GM21825 (cell line): Measurements from ENCODE around the gene KERA.
"Not testable (repeated sequence)": the region's sequence is repeated elsewhere in the genome, so short reads cannot be mapped to it uniquely, and the experiment has no call there.

Experiments used
- ATAC-seq: cut with Tn5 transposase; IDR thresholded peaks from one replicate; pipeline ENCODE4 v1.9.1; 2021; ENCODE audit warnings: mild to moderate bottlenecking, moderate library complexity; ENCODE audit not compliant: unreplicated experiment

The KERA gene, protein sequence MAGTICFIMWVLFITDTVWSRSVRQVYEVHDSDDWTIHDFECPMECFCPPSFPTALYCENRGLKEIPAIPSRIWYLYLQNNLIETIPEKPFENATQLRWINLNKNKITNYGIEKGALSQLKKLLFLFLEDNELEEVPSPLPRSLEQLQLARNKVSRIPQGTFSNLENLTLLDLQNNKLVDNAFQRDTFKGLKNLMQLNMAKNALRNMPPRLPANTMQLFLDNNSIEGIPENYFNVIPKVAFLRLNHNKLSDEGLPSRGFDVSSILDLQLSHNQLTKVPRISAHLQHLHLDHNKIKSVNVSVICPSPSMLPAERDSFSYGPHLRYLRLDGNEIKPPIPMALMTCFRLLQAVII

DNA sequence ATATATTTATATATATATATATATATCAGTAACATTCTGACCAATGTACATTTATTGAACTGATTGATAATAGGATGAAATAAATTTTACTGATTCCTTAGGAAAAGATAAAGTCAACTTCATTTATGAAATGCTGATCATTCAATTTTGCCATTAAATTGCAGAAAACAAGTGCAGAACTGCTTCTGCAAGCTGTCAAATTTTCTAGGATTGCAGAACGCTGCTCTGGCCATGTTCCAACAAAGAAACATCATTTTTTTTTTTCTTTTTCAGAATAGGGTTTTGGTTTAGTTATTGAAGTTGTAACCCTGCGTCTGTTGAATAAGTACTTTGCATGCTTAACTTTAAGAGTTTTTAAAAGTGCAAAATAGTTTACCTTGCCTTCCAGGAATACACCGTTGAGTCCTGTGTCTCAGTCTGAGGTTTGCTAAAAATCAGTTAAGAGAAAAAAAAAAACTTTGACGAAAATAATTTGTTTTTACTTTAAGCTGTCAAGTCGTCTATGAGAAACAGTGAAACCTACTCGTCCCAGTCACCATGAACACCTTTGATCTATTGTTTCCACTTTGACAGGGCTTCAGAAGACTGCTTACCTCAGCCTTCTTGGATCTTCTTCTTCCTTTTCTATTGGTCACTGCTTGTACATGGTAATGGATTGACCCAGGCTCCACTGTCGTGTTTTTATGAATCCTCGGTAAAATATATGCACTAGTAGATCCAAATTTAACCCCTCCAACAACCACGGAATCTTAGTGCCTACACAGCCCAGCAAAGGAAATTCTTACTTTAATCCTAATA is at the start of gene KERA:
Gene KERA (minus strand): TSS at position 657 of the 798 bp plus-strand sequence. CDS start 1,743 bp downstream, outside the sequence.
- no peak for ATAC-seq

DNA sequence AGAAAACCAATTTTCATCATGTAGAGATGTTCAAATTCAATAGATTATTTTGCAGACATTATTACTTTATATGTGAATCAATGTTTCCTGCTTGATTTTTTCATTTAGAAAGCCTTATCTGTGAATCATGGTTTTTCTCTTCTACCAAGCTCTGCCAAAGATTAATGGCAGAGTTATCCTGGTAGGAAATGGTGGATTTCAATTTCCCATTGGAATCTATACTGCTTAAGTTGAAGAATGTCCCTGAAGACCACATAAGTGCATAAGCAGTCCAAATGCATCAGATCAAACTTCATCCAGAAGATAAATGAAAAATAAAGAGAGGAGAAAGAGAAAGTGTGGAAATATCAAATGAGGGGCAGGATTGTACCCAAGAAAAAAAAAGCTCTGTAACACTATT is 48.5 kb upstream of the KERA start:
- ATAC-seq, result no peak

DNA sequence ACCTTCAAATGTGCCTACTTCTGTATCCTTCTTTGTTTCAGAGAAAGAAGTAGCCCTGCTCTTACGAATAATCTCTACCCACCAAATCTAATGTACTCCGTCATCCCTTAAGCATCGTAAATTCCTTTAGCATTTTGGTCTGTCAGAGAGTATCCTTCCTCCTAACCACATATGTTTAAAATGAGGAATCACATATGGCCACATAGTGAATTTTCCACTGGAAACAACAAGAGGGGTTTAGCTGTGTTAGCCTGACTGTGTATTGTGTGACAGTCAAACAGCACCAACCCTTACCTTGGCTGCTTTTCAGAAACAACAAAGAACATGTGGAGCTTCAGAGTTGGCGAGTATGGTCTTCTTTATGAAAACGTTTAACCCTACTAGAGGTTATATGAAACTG is 48.0 kb upstream of the KERA start:
- no peak for ATAC-seq

DNA sequence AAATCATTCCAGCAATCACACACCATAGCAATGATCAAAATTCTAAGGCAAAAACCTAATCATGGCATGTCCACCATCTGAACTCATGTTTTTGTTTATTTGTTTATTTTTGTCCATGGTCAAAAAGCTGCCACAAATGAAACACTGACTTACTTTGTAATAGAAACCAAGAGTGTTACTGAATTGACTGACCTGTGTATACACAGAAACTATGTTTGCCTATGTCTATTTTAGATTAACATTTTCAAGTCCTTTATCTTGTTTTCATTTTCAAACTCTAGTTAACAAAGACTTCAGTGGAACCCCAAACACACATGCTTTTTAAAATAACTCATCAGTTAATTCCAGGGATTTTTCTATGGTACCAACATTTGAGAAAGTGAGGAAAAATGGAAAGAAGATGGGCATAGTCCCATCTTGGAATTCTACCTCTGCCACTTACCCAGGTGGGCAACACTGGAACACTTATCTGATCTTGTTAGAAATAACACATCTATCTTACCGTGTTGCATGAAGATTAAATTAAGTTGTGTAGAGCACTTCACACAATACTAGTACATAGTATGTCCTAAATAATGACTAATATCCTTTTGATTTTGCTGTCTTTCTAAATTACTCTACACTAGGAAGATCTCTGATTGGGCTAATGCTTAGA is 47.1 kb upstream of the KERA start:
- ATAC-seq, result no peak

DNA sequence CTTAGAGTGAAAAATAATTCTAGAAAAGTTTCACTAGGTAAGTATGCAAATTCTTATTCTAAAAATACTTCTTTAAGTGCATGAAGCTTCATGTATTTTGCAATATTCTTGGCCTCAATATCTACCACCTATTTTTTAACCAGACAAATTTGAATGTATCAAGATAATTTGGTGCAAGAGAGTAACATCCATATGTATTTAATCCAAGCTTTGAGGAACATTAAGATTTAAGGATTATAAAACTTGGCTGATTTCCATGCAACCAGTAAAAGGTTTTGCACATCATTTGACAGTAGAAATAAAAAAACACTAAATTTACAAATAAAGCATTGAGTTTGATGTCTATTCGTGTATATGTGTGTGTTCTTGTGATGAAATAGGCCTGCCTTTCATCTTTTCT is 45.8 kb upstream of the KERA start:
- no peak for ATAC-seq

DNA sequence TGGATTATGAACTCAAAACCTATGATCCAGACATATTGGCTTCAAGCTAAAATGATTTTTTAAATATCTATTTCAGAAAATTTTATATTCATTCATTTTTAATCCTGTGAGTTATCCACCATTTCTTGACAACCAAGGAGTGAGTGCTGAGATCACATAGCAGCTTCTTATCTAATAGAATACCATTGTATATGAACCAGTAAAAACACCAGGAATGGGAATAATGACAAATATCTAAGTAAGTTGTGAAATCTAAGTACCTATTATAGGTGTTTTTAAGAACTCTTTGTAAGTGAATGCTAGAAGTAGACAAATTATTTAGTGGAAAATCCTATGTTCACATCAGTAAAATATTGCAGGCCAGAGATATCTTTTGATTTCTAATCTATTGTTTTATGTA is 45.3 kb upstream of the KERA start:
- no peak for ATAC-seq

DNA sequence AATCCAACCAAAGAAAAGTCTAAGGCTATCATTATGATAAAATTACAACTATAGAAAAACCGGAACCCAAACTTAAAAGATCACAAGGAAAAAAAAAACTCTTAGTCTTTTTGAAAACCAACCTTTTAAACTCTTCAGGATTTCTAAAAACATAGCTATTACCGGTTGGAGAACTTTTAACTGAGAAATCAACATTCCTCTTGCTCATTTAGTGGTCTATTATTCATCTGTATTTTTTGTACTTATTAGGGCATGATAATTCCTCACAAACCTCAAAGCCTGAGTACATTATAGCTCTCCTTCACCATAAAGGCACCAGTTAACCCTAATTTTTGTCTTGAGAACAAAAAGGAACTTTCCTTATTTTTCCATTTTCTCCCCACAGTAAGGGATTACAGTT is 43.1 kb upstream of the KERA start:
- no peak for ATAC-seq

DNA sequence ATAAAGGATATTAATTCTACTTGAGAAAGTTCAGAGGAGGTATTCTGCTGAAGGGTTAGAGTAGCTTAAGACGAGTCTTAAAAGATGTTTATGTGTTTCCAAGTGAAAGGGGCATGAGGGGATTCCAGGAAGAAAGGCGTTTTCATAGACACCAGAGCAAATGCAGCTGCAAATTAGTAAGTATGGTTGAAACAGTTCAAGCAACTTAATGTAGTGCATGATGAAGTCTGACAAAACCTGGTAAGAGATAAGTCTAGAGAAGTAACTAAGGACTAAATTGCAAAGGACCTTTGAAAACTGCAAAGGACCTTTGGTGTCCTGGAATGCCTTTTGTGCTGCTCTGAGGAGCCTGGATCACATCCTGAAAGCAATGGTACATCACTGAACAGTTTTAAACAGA is 42.0 kb upstream of the KERA start:
- no peak for ATAC-seq

DNA sequence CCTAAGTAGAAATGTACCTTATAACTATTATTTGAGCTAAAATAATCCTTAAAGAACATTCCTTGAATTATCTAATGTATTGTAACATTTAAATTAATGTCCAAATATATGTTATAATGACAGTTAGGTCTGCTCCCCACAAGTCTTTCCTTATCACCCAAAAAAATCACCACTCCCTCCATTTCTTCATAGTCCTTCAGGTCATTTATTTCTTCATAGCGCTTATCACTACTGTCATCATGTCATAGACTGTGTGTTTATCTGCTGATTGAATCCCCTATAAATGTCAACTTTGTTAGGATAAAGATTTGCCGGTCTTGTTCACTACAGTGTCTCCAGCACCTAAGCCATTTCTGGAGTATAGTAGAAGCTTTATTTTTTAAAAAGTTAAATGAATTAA is 41.5 kb upstream of the KERA start:
- ATAC-seq, result no peak

DNA sequence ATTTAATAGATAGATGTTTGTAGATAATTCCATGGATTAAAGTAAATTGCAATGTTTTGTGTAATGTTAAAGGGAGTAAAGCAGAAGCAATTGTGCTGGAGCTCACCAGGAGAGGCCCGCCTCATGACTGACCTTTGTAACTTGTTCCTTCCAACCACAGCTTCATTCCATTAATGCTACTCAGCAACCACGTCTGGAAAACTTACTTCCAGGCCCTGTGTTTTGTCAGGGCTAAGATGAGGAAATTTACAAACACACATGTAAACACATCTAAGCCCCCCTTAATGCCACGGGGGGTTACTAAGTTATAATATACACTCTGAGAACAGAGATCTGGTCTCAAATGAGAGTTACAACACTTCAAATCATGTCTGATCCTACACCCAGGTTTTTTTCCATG is 41.1 kb upstream of the KERA start:
- ATAC-seq, result no peak

DNA sequence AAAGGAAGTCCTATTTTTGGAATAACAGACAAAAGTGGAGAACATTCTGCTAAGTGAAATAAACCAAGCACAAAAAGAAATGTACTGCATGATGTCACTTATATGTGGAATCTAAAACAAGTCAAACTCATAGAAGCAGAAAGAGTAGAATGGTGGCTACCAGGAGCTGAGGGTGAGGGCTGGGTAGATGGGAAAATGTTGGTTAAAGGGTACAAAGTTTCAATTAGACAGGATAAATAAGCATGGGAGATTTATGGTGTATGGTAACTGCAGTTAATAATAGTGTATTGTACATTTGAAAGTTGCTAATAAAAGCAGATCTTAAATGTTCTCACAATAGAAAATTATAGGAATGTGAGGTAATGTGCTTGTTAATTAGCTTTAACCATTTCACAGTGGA is 40.6 kb upstream of the KERA start:
- ATAC-seq, result no peak

DNA sequence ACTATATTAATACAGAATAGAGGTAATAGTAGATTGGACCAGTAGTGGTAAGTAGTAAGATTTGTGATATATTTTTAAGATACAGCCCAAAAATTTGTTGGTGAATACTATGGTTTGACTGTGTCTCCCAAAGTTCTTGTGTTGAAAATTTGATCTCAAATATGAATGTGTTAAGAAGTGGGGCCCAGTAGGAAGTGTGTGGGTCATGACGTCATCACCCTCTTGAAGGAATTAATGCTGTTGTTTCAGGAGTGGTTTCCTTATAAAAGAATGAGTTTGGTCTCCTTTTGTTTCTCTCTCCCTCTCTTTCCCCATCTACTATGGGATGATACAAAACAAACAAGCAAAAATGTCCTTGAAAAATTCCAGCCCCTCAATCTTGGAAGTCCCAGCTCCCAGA is 37.1 kb upstream of the KERA start:
- ATAC-seq, result no peak

DNA sequence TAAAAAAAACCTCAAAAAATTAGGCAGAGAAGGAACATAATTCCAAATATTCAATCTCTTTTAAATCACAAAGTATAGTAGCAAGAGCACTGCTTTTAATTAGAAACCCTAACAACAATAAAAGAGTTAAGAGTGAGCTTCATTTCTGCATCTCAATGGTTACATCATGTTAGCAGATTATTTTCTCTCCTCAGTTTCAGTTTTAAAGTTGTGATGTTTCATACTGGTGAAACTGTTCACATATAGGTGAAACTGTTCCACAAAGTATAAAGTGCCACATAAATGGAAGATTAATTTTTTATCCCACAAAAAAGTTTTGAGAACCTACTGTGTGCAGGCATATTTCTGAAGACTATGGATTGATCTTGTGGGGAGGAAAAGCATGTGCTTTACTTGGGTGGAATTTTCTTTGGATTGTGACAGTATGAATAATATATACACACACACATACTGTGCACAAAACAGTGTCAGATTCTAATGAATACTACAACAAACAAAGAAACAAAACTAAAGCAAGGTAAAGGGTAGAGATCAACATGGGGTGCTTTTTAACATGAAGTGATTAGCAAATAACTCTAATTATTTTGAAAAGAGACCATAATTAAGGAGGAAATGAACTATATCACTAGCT is 36.3 kb upstream of the KERA start:
- no peak for ATAC-seq

DNA sequence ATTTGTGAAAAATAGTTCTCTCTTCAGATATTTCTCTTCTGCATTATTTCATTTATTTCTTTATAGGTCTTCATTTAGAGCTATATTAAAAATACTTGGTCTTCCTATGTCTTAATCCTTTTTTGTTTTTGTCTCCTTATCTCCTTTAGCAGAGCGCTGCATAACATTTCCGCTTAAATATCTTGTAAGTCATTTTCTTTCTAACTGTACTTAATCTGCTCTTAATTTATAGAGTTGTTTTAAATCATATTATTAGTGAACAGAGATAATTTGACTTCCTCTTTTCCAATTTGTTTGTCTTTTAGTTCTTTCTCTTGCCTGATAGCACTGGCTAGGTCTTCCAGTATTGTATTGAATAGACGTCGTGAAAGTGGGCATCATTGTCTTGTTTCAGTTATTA is 35.5 kb upstream of the KERA start:
- no peak for ATAC-seq

DNA sequence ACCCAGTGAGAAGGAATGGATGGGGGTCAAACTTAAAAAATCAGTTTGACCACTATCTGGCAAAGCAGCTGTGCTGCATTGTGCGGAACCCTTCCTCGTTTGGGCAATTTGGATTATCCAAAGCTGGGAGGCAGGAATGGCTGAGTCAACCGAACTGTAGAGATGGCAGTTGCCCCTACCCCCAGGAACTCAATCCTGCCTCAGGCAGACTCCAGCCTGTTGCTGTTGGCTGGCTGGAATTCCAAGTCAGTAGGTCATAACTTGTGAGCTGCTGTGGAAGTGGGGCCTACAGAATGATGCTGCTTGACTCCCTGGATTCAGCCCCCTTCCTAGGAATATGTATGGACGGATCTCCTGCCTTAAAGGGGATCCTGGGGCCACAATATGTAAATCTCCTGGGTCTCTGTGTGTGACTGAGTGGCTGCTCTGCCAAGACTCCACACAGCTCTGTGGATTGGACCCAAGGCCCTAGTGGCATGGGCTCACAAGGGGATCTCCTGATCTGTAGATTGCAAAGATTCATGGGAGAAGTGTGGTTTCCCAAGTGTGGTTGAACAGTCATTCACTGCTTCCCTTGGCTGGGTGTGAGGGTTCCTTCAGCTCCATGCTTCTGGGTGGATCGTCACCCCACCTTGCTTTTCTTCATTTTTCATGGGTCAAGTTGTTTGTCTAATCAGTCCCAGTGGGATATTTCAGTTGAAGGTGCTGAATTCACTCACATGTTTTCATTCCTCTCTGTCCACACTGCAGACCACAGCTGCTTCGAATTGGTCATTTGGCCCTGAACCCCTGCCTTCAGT is 34.3 kb upstream of the KERA start:
- no peak for ATAC-seq

DNA sequence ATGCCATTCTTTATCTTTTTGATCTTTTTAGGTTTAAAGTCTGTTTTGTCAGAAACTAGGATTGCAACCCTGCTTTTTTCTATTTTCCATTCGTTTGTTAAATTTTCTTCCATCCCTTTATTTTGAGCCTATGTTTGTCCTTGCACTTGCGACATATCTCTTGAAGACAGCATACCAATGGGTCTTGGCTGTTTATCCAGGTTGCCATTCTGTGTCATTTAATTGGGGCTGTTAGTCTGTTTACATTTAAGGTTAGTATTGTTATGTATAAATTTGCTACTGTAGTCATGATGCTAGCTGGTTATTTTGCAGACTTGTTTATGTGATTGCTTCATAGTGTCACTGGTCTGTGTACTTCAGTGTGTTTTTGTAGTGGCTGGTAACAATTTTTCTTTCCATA is 32.1 kb upstream of the KERA start:
- ATAC-seq, result not testable (repeated sequence)

DNA sequence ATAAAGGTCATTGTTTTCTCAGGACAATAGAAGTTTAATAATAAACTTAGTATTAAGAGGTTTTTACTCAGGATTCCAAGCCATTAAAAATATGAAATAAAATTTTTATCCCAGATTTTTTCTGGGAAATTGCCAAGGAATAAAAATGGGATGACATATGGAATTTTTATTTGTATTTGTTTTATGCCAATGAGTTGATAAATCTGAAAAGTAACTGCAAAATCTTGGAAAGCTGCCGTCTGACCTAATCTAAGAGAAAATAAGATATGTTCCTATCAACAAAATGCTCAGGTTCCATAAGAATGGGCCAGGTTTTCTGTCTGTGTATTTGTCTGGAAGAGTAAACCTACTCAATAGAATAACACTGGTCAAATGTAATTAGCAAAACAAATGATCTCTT is 22.2 kb upstream of the KERA start:
- no peak for ATAC-seq

DNA sequence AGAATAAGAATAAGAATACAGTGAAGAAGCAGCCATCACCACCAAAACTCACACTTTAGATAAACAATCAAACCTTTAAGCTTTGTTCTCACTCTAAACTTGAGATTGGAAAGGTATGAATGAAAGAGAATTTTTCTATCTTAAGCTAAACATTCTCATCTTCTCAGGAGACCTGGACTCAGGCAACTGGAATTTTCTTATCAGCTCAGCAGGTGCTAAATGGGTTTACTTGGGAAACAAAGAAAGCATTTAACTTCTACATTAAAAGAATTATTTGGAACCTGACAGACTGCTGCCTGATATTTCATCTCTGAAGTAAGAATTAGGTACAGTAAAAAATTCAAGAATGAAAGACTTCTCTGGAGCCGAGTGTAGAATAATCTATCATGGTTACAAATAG is 20.7 kb upstream of the KERA start:
- no peak for ATAC-seq

DNA sequence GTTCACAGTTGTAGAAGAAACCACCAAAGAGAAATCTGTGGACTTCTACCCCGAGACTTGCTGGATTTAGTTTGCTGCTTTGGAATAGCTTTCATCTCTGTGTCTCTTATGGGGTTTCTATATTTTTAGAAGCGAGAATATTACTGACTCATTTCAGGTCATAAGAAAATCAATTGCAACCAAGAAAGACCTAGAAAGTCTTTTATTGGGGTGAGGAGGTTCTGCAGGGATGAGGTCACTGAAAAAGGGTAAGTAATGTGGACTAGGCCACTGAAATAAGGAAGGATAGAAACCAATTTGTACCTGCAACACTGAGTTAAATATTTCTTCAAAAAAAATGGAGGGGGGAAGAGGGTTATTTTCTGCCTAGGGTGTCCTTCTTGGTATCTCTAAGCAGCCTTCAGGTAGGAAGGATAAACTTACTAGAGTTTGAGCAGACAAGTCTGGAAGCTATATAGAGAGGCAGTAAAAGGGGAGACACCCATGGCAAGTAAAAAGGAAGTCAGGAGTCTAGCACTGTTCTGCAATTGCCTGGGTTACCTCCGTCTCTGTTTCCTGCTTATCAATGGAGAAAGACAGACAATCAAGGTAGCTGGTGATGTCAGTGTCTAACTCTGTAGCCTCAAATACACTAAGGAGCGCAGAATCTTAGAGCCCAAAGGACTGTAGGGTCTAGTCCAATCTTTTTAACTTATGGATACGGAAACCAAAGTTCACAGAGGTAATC is 19.6 kb upstream of the KERA start:
- ATAC-seq, result no peak

DNA sequence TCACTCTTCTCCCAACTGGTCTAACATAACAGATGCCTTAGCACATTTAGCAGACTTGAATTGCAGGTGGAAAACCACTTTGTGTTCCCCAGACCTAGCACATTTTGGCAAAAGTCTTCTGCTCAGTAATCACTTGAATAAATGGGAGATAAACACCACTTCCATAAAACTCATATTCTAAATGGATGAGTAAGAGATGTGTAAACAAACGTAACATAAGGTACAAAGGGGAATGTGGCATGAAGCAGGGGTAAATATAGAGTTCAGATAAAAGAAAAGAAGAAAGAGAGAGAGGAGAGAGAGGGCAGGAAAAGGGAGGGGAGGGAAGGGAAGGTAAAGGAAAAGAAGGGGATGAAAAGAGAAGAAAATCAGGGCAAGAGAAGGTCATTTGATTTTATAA is 17.0 kb upstream of the KERA start:
- ATAC-seq, result no peak
